ENCODE data around the gene EPN1.
A peak's percentile ranks its signal among the peaks of the same experiment; 100 is the strongest.

The EPN1 gene

DNA sequence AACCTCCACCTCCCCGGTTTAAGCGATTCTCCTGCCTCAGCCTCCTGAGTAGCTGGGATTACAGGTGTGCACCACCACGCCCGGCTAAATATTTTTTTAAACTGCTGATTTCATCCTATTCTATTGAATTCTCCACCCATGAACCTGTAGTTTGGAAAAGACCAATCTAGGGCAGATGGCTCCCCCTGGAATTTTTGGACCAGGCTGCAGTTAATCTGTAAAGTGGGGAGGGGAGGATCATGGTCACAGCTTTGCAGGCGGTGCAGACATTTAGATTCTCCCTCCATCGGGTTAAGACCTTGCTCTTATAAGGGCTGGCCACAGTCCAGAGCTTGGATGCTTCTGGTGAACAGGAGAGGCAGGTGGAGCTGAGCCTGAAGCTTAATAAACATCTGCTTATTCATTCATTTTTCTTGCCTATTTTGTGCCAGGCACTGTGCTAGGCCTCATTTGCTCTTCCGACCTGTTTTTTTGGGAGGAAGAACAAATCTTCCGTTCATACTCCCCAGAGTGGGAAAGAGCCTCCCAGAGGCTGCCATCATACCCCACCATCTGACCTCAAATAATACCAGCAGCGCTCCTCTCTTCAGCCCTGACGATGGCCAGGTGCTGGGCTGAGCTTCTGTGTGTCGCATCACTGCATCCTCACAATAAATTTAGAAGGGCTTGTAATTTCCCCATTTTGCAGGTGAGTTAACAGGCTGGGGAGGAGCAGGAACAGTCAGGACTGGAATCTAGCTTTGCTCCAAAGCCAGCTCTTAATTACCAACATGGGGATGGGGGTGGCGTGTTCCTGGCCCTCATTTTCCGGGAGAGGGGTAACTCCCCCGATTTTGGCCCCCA, 27.9 kb upstream of the EPN1 start:
- no peak for DNase-seq (ENCODE audit: low read depth)

DNA sequence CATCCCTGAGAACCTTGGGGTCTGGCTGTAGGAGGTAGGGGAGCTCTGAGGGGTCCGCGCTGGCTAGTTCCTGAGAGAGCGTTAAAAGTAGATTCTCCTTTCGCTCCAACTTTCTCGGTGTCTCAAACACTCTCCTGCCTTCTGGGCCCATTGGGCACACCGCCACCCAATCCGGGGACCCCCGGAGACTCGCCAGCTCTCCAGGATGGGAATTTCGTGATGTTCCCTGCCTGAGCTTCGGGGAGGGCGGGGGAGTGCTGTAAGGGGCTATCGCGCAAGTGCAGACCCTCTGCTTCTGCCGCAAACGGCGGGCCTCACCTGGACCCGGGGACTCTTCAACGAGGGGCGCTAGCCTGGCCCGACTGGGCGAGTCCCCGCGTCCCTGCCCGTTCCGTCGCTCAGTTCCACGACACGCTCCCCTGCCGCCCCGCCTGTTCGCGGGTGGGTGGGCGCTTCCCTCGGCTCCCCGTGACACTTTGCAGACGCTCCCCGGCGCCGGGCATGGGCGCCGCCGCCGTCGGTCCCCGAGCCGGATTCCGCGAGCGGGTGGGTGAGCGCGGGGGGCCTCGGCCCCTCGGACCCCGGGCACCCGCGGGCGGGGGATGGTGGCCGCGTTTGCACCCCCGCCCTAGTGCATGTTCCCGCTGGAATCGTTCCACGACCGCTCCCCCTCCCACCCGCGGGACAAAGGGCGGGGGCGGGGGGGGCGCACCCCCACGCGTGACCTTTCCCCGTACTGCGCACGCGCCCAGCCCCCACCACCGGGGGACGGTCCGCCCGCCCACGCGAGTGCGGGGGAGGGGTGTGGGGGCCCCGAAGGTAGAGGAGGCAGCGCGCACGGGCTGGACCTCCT, 27.1 kb upstream of the EPN1 start, which contains the start of gene CCDC106:
Gene CCDC106, plus strand, starts transcription at position 481 of the 853 bp plus-strand sequence. CDS start 835 bp downstream, outside the sequence.
- DNase-seq (ENCODE audit: low read depth): peak; percentile 78

DNA sequence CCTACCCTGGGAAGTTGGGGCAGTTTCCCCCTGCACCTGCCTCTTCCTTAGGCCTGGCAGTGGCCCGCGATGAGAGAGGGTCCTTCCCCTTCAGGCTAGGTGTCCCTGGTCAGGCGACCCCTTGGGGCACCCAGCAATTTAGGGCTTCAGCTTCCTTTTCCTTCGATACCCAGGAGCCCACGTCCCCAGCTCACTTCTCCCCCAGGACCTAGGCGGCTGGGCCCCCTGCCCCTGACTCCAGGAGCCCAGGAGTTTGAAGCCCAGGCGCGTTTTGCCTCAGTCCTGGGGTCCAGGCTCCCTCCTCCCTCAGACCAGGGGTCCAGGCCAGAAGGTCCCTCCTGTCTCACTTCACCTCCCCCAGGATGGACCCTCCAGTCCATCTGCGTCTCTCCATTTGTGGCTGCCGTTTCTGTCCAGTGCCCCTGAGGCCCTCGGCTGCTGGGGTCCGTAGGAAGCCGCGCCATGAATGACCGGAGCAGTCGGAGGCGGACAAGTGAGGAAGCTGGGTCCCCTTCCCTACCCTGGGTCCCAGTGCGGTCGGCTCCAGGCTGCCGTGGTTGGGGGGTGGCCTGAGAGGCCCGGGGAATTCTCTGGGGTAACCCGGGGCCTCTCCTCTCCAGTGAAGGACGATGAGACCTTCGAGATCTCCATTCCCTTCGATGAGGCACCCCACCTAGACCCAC, 26.3 kb upstream of the EPN1 start:
- DNase-seq (ENCODE audit: low read depth): no peak

DNA sequence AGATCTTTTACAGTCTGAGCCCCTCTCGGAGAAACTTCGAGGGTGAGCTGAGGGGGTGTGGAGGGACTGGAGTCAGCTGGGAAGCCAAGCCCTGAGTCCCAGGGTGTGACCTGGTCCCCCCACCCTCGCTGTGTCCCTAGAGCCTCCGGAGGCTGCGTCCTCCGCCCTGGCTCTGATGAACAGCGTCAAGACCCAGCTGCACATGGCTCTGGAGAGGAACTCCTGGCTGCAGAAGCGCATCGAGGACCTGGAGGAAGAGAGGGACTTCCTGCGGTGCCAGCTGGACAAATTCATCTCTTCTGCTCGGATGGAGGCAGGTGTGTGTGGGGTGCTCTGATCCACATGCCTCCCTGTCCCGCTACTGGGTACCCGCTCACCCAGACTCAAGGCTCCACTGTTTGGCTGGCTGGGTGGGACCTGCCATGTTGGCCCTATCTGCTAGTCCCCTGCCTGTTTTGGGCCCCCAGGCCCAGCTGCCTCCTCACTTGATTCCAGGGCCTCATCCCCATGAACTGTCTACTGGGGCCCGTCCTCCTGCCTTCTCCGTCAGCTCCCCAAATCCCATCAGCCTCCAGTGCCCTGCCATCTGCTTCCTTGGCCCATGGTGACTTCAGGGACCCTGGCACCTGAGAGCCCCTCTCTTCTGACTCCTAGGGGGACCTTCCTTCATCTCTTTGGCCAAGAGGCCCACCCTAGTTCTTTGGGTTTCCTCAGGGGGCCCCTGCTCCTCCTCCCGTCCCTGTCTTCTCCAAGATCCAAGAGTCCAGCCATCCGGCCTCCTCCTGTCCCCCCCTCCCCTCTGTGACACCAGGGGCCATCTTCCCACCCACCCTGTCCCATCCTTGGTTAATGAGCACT, 25.5 kb upstream of the EPN1 start:
- no peak for DNase-seq (ENCODE audit: low read depth)

DNA sequence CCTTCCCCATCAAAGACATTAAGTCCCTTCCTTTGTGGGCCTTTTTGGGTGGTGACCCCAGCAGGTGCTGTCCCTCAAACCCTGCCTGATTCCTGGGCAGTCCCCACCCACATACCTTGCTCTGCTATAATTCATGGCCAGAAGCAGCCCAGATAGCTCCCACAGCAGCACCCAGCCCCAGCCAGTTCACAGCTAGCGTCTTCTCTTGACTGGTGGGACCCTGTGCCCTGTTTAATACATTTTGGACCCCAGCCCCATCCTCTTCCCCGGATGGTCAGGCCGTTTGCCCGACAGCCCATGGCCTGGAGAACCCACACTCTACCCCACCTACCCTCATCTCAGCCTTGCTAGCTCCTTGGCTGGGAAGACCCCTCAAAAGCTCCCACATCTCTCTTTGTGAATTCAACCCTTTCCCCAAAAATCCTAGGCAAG, 24.9 kb upstream of the EPN1 start:
- no peak for DNase-seq (ENCODE audit: low read depth)

DNA sequence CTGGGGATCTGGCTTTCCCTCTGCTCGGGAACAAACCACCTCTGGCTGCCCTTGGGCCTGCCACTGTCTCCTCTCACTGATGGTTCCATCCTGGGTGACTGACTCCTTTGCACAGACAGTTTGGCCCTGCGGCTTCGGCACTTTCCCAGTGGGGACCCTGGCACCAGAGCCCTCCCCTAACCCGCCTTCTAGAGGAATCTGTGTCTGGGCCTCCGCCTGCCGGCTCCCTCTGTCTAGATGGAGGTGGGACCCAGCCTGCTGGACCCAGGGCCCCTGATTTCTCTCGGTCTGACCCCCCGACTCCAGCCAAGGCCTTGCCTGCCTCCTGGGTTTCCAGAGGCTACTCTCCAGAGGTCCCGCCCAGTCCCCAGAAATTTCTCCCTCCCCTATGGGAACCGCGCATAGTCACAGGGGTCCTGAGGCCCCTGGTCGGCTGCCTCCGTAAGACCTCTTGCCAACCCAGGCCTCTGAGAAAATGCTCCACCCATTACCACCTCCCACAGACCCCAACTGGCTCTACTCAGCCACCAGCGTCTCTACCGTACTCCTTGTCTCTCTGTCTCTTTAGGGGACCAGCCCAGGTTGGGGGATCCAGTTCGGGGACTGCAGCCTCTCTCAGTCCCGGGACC, 24.3 kb upstream of the EPN1 start:
- DNase-seq (ENCODE audit: low read depth): no peak

DNA sequence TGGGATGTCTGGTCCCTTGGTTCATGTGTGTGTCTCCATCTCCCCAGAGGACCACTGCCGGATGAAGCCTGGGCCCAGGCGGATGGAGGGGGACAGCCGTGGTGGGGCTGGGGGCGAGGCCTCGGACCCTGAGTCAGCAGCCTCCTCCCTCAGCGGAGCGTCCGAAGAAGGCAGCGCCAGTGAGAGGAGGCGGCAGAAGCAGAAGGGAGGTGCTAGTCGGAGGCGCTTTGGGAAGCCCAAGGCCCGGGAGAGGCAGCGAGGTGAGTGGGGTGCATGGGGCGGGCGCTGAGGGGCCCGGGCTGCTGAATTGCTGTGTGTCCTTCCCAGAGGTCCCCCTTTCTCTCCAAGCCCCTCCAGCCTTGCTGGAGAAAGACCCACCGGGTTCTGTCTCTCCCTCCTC, 23.8 kb upstream of the EPN1 start:
- DNase-seq (ENCODE audit: low read depth): no peak

DNA sequence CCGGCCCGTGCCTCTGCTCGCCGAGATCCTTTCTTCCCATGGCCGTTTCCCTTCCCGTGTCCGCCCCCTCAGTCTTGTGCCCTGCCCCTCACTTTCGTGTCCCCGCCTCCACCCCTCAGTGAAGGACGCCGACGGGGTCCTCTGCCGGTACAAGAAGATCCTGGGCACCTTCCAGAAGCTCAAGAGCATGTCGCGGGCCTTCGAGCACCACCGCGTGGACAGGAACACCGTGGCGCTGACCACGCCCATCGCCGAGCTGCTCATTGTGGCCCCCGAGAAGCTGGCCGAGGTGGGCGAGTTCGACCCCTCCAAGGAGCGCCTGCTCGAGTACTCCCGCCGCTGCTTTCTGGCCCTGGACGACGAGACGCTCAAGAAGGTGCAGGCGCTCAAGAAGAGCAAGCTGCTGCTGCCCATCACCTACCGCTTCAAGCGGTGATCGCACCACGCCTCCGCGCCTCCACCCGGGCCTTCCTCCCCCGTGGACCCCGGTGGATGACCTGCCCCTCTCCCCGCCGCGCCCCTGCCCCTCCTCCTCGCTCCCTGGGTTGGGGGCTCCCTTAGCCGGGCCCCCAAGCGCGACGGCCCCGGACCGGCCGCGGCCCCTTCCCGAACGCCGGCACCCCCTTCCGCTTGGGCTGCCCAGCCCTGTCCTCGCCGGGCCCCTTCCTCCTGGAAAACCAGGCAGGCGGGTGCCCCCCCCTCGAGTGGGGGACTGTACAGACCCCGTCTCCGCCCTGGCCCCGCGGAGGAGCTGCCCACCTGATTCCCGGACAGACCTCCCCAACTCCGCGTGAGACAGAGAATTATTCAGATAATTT, 22.5 kb upstream of the EPN1 start:
- no peak for DNase-seq (ENCODE audit: low read depth)

DNA sequence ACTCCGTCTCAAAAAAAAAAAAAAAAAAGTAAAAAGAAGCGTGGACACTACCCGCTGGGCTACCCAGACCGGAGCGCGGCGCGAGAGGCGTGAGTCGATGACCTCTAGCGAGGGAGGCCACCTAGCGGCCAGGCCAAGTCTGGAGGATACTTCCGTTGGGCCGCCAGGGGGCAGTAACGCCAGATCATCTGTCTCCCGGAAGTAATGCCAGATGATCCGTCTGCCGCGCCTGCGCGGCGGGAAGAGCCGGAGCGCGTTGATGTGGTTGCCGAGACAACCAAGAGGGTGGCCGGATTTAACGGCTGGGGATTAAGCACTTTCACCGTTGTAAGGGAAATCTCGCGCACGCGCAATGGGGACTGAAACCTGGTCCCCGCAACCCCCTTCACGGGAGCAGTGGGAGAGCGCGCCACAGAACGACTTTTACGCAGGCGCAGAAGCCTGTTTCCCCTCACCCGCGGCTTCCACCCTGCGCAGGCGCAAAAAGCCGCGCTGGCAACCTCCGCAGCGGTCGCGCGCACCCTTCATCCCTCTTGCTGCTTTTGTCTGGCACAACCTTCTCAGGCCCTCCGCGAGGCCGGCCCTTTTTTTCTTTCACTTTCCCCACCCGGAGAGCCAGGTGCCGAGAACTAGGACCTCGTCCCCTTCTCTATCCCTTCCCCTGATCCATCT, 21.2 kb upstream of the EPN1 start:
- DNase-seq (ENCODE audit: low read depth): peak; percentile 98

DNA sequence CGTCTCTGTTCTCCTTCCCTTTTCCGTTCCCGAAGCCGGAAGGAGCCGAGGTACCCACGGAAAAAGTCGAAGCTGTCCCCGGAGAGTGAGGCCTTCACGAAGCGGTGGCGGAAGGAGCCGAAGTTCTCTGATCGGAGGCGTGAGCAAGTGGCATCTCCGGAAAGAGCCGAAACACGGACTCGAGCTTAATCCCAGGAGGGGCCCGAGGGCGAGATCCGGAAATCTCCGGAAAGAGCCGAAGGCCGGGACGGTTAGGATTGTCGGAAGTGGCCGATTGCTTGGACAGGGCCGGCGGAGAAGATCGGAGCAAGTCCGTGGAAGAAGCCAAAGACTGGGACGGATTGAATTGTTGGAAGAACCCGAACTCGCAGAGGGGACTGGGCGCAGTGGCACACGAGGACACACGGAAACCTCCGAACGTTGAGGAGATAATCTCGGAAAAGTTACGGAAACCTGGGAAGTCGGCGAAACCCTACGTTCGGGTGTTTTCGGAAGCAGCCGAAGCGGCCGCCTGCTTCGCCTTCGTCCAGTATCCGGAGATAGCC, 20.6 kb upstream of the EPN1 start:
- DNase-seq (ENCODE audit: low read depth): peak; percentile 99

DNA sequence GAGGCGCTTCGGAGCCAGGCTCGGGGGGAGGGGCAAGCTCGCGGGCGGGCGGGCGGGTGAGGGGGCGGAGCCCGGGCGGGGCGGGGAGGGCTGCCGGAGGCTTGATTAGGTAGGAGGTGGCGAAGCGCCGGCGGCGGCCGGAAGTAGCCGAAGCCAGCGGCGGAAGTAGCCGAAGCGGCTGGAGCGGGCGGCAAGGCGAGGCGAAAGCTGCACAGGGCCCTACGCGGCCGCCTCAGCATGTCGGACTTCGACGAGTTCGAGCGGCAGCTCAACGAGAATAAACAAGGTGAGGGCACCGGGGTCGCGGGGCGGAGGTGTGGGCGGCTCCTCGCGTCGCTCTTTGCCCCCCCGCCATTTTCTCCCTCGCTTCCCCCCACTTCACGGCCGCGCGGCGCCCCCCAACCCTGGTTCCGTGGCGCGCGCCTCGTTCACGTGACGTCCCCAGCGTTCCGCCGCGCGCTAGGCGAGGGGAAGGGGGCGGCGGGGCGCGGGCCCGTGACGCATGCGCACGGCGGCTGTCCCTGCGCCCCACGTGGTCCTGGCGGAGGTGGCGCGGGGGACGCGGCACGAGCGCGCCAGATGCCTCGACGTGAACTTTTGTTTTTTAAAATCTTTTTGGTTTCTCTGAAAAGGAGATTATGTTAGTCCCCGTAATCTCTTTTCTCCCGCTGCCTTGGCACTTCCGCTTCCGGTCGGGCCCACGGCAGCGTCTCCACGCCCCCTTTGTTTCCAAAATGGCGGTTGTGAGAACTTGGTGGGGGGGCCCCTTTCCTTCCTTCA, 20.0 kb upstream of the EPN1 start, which contains the start of gene U2AF2:
Gene U2AF2, plus strand, starts transcription at position 168 of the 780 bp plus-strand sequence. Its CDS starts 70 bp downstream, at position 238.
- DNase-seq (ENCODE audit: low read depth): peak; percentile 62

DNA sequence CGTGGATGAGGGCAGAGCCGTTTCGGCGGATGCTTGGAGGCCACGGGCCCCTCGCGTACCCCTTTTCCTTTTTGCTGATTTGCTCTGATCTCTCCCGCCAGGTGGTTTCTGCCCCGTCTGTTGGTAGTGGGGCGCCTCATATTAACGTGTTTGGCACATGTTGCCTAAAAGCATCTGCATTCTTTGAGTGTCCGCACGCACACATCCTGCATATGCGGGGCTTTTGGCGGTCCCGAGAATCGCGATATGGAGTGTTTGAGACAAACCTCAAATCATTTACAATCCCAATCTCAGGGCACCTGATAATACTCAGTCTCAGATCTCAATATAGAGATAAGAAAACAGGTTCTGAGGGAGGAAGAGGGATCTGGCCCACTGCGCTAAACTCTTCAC, 19.4 kb upstream of the EPN1 start:
- no peak for DNase-seq (ENCODE audit: low read depth)

DNA sequence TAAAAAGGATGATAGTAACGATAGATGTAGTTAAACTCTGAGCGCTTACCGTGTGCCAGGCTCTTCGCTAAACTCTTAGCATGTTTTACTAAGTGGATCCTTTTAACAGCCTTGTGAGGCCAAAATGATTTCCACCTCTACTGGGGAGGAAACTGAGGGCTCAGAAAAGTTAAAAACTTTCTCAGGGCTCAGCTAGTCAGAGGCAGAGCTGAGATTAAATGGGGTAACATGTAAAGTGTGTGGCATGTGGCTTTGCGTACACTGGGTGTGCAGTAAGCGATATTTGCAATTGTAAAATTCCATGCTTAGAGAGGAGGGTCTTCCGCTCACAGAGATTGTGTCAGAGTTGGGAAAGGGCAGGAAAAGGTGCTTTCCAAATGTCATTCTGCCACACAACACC, 18.5 kb upstream of the EPN1 start:
- DNase-seq (ENCODE audit: low read depth): no peak

DNA sequence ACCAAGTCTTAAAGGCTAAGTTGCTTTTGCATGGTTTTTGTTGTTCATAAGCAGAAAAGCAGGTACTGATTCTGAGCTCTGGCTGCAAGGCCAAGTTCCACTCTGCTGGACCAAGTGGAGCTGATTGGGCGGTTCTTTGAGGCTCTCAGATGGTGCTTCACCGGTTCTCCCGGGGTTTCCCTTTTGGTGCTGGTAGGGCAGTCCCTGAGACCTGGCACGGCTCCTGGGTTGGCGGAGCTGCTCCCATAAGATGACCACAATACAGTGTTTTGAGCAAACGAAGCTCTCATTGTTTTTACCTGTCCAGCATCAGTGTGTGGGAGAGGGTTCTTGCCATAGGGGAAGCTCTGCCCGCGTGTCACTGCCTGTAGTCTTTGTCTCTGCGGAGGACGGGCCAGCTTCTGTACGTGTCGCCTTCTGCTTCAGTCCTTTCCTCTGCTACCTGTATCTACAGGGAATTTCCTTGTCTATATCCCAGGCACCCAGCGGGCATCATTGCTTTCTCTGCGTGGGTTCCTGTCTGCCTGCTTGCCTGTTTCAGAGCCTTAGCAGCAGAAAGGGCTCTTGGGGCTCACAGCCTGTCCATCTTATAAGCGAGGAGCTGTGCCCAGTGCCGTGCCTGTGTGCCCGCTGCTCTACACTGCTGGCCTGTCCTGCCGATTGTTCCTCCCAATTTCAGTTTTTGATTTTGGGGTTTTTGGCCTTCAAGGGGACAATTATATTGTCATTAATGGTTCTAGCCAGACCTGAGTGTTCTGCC, 17.9 kb upstream of the EPN1 start:
- peak; percentile 41 for DNase-seq (ENCODE audit: low read depth)

DNA sequence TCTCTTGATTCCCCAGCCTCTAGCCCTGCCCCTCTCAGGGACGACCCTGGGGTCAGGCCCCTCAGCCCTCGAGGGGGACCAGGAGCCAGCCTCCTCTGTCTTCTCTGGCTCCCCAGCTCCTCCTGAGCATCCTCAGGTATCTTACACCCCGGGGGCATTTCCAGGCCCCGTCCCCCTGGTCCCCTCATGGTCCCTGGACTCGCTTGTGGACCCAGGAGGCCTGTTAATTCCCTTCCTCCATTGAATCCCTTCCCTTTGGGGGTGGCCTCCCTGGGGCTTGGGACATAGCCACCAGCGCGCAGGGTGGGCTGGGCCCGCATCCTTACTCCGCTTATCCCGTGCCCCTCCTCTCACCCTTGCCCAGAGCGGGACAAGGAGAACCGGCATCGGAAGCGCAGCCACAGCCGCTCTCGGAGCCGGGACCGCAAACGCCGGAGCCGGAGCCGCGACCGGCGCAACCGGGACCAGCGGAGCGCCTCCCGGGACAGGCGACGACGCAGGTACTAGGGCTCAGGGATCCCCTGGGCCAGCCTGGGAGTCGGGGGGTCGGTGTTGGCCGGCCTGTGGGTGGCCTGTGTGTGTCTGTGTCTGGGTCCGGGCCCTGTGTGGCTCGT, 16.1 kb upstream of the EPN1 start:
- DNase-seq (ENCODE audit: low read depth): no peak

DNA sequence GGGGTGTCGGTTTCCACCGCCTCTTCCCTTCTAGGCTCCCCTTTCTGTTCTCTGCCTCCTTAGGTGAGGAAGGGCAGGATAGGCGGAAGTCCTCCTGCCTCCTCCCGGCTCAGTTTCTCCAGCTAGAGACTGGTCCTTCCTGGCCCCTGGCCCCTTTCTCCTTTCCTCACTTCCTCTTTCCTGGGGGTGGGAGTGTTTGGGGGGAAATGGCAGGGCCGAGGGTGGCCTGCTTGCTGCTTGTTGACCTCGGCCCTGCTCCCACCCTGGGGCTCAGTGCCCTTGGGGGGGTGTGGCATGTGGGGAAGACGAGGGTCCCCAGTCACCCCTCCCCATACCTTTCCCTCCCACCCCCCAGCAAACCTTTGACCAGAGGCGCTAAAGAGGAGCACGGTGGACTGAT, 15.2 kb upstream of the EPN1 start:
- no peak for DNase-seq (ENCODE audit: low read depth)

DNA sequence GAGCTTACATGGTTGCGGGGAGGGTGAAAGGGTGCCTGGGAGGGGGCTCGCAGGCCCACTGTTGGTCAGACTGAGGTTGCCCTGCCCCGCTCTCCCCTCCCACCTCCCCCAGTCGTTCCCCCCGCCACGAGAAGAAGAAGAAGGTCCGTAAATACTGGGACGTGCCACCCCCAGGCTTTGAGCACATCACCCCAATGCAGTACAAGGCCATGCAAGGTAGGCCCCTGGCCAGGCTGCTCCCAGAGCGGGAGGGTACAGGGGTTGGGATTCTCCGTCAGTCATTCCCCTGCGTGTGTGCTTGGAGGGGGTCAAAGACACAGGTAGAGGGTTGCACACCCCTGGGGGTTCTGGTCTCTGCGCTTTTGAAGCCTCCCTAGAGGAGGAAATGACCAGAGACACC, 14.6 kb upstream of the EPN1 start:
- no peak for DNase-seq (ENCODE audit: low read depth)

All from iris pigment epithelial cell (primary cell).